Activated naive CD8-positive, alpha-beta T cell treated with anti-CD3 and anti-CD28 coated beads for 36 hours (primary cell): ENCODE measurements around the gene NDUFAF7. TPM values are rescaled to one million over a fixed set of nuclear protein-coding genes. Genes with fewer than 3 reads are reported as not detected.
"Not testable (repeated sequence)": the region's sequence is repeated elsewhere in the genome, so short reads cannot be mapped to it uniquely, and the experiment has no call there.

Experiments
- DNase-seq: peaks from one replicate; pipeline ENCODE4 v3.0.0; 2021
- H3K27ac Mint-ChIP-seq: one replicate; pipeline ENCODE4 v1.8.0; 2022; ENCODE audit warnings: mild to moderate bottlenecking, moderate library complexity, mixed read lengths
- H3K27me3 Mint-ChIP-seq: one replicate; pipeline ENCODE4 v1.8.0; 2022; ENCODE audit warnings: mild to moderate bottlenecking, mixed read lengths
- H3K36me3 Mint-ChIP-seq: one replicate; pipeline ENCODE4 v1.8.0; 2021; ENCODE audit warnings: mild to moderate bottlenecking, mixed read lengths
- H3K4me1 Mint-ChIP-seq: one replicate; pipeline ENCODE4 v1.8.0; 2021; ENCODE audit warnings: mixed read lengths
- H3K4me3 Mint-ChIP-seq: one replicate; pipeline ENCODE4 v1.8.0; 2022; ENCODE audit warnings: mild to moderate bottlenecking, moderate library complexity, mixed read lengths
- H3K9me3 Mint-ChIP-seq: one replicate; pipeline ENCODE4 v1.8.0; 2022; ENCODE audit warnings: mixed read lengths
- total RNA-seq, 2 experiments: library from RNA; stranded (reverse); gene quantifications; one replicate each; pipeline ENCODE4 v1.2.3, GENCODE V29; 2021

The NDUFAF7 gene
- total RNA-seq, 2 experiments from 2014 or later = 20.9 to 21.3 TPM

- Mint-ChIP-seq H3K4me3 (no peak overlapping the region), H3K27ac (no peak overlapping the region), H3K27me3 (no peaks in the 10 kb centered on the region), H3K36me3 (peaks cover 22% of the 10 kb centered on the region), H3K4me1 (peaks cover under 1% of the 10 kb centered on the region), H3K9me3 (no peaks in the 10 kb centered on the region)
- no peak for DNase-seq
These were observed 52.9 kb downstream of the NDUFAF7 start for GRCh38 chr2:37284381-37284780.

- Mint-ChIP-seq H3K27ac (no peak overlapping the region), H3K9me3 (no peaks in the 10 kb centered on the region), H3K4me1 (no peaks in the 10 kb centered on the region), H3K27me3 (no peaks in the 10 kb centered on the region), H3K4me3 (no peak overlapping the region), H3K36me3 (peaks cover 20% of the 10 kb centered on the region)
- DNase-seq = no peak
These were observed 56.5 kb downstream of the NDUFAF7 start for GRCh38 chr2:37287966-37288365.

GRCh38 chr2:37291680-37292079, 60.2 kb downstream of the NDUFAF7 start:
- no peak for DNase-seq
- no peaks in the 10 kb centered on the region for H3K9me3 Mint-ChIP-seq
- peaks cover 1% of the 10 kb centered on the region for H3K4me1 Mint-ChIP-seq
- H3K27ac Mint-ChIP-seq = no peak overlapping the region
- no peaks in the 10 kb centered on the region for H3K27me3 Mint-ChIP-seq
- H3K36me3 Mint-ChIP-seq = peaks cover 18% of the 10 kb centered on the region
- no peak overlapping the region for H3K4me3 Mint-ChIP-seq

- H3K27ac Mint-ChIP-seq, H3K9me3 Mint-ChIP-seq, DNase-seq, H3K27me3 Mint-ChIP-seq, H3K4me3 Mint-ChIP-seq: not testable (repeated sequence)
- Mint-ChIP-seq H3K4me1 (peaks cover 14% of the 10 kb centered on the region), H3K36me3 (peaks cover 17% of the 10 kb centered on the region)
These were observed 63.4 kb downstream of the NDUFAF7 start for GRCh38 chr2:37294858-37295257.

- no peaks in the 10 kb centered on the region for H3K27me3 Mint-ChIP-seq
- no peaks in the 10 kb centered on the region for H3K9me3 Mint-ChIP-seq
These were observed 64.1 kb downstream of the NDUFAF7 start for GRCh38 chr2:37295469-37296073.

GRCh38 chr2:37297632-37298031, 66.2 kb downstream of the NDUFAF7 start:
- no peaks in the 10 kb centered on the region for H3K9me3 Mint-ChIP-seq
- H3K4me1 Mint-ChIP-seq = peaks cover 26% of the 10 kb centered on the region
- H3K27me3 Mint-ChIP-seq = no peaks in the 10 kb centered on the region
- peaks cover 7% of the 10 kb centered on the region for H3K36me3 Mint-ChIP-seq
- DNase-seq = no peak
- H3K4me3 Mint-ChIP-seq = no peak overlapping the region
- H3K27ac Mint-ChIP-seq = no peak overlapping the region

More at GRCh38 chr2:37295469-37296073, 64.1 kb downstream of the NDUFAF7 start:
- DNase-seq = no peak
- Mint-ChIP-seq H3K27ac (no peak overlapping the region), H3K4me3 (no peak overlapping the region), H3K4me1 (peaks cover 17% of the 10 kb centered on the region), H3K36me3 (peaks cover 13% of the 10 kb centered on the region)

Other genes with a start within 250 kb of the NDUFAF7 start
- 10 to 100 TPM; 14.5 to 14.6 TPM for gene HEATR5B, start 147.3 kb upstream of the NDUFAF7 start, total RNA-seq
- gene GPATCH11, start 147.1 kb upstream of the NDUFAF7 start, total RNA-seq = 10 to 100 TPM; 12.5 to 14.6 TPM
- gene EIF2AK2, start 74.7 kb upstream of the NDUFAF7 start, total RNA-seq = 10 to 100 TPM; 68.7 to 74.8 TPM
- gene SULT6B1, start 43.0 kb upstream of the NDUFAF7 start, total RNA-seq = not detected
- gene CEBPZOS, start 35.2 kb upstream of the NDUFAF7 start, total RNA-seq = 10 to 100 TPM; 37.3 to 38.8 TPM
- 100 to 1,000 TPM; 102 to 119 TPM for gene CEBPZ, start 62 bp upstream of the NDUFAF7 start, total RNA-seq
- 10 to 100 TPM; 41.7 to 42.1 TPM for gene PRKD3, start 93.2 kb downstream of the NDUFAF7 start, total RNA-seq
- gene QPCT, start 113.0 kb downstream of the NDUFAF7 start, total RNA-seq = 1 to 10 TPM; 2.5 to 3.0 TPM